ENCODE measurements around the gene TLL1.
A peak's percentile ranks its signal among the peaks of the same experiment; 100 is the strongest.

TLL1 gene

DNA sequence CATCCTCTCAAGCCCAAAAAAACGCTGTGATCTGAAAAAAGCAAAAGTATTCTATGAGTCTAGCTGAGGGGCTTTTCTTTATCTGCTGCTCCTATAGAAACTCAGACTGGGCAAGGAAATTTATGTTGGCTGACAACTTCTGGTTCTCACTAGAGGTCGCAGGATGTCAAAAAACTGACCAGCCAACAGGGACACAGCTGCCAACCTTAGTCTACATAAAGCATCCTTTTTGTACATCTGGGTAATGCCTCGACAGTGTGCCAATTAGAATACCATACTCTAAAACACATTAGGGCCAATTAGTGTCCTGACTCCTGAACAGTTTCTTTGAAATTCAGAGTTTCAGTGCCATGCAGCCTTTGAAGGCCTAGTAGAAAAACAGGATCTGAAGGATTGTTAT, 8.8 kb upstream of the TLL1 start:
- in situ Hi-C loops (cut with MboI; ENCODE audit: low pct_unique_long_range_greater_than_20kb, low sequenced_read_pairs, unreplicated experiment), result no loop called here
- no peak for DNase-seq (ENCODE audit: low spot score)
- TF ChIP-seq, protein P1, sequence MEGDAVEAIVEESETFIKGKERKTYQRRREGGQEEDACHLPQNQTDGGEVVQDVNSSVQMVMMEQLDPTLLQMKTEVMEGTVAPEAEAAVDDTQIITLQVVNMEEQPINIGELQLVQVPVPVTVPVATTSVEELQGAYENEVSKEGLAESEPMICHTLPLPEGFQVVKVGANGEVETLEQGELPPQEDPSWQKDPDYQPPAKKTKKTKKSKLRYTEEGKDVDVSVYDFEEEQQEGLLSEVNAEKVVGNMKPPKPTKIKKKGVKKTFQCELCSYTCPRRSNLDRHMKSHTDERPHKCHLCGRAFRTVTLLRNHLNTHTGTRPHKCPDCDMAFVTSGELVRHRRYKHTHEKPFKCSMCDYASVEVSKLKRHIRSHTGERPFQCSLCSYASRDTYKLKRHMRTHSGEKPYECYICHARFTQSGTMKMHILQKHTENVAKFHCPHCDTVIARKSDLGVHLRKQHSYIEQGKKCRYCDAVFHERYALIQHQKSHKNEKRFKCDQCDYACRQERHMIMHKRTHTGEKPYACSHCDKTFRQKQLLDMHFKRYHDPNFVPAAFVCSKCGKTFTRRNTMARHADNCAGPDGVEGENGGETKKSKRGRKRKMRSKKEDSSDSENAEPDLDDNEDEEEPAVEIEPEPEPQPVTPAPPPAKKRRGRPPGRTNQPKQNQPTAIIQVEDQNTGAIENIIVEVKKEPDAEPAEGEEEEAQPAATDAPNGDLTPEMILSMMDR (IDR thresholded peaks at IDR 0.05; ENCODE audit: extremely low read depth, insufficient read depth, missing control alignments), result no peak

DNA sequence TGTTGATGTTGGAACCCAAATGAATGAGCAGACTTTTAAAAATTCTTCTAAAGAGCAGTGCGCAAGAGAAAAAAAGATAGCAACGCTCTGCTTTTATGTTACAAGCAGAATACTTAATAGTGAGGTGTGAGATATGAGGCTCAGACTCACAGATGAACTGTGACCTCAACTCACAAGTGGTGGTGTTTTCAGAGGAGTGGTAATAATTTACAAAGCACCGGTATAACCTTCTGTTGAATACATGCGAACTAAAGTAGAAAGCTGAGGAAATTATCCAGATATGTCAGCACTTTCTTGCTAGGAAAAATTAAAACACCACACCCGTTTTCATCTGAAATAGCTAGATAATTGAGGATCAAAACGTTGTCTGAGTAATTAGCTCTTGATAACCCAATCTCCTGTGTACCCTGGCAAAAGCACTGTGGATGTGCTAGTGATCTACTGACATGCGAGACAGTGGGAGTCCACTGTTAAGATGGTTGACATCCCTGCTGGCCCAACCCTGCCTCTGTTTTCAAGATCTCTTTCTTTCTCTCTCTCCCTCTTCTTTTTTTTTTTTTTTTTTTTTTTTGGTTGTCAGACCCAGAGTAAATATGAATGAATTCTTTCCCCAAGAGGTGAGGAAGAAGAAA, 6.9 kb upstream of the TLL1 start:
- TF ChIP-seq, protein P1 (IDR thresholded peaks at IDR 0.05; ENCODE audit: extremely low read depth, insufficient read depth, missing control alignments), result no peak
- in situ Hi-C loops (cut with MboI; ENCODE audit: low pct_unique_long_range_greater_than_20kb, low sequenced_read_pairs, unreplicated experiment), result no loop called here

DNA sequence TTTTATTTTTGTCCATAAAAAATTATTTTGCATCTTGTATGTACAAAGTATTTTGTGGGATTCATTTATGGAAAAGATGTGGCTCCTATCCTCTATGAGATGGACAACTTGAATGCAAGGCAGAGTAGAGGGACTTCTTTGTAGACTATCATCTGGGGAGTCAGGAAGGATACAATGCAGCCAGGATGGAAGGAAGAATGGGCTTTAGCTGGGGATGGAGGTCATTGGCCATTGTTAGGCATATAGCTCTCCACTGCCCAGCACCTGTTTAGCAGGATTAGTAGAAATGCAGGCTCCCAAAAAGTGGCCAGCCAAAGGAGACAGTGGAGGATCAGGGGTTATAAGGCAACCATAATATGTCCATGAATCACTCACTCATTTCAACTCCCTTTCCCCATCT, 5.1 kb upstream of the TLL1 start:
- in situ Hi-C loops (cut with MboI; ENCODE audit: low pct_unique_long_range_greater_than_20kb, low sequenced_read_pairs, unreplicated experiment), result no loop called here

More for the DNA sequence above, 6.9 kb upstream of the TLL1 start:
- no peak for DNase-seq (ENCODE audit: low spot score)

DNA sequence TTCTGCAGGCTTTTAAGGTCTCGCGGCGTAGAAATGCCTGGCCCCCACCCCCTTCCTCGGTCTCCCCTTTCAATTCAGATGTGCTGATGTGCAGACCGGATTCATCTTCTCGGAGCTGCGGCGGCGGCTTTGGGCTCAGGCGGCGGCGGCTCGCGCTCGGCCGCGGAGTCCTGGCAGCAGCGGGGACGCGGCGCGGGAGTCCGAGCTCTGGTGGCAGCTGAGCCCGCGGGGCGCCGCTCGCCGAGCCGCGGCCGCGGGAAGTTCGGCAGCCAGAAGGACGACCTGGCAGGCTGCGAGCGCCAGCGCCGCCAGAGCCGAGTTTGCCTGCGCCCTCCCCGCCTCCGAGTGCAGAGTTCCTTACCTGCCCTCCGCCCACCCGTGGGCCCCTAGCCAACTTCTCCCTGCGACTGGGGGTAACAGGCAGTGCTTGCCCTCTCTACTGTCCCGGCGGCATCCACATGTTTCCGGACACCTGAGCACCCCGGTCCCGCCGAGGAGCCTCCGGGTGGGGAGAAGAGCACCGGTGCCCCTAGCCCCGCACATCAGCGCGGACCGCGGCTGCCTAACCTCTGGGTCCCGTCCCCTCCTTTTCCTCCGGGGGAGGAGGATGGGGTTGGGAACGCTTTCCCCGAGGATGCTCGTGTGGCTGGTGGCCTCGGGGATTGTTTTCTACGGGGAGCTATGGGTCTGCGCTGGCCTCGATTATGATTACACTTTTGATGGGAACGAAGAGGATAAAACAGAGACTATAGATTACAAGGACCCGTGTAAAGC, 448 bp downstream of the TLL1 start:
- DNase-seq (ENCODE audit: low spot score), result peak; percentile 36
- TF ChIP-seq, protein P1 (IDR thresholded peaks at IDR 0.05; ENCODE audit: extremely low read depth, insufficient read depth, missing control alignments), result no peak
- in situ Hi-C loops (cut with MboI; ENCODE audit: low pct_unique_long_range_greater_than_20kb, low sequenced_read_pairs, unreplicated experiment), result no loop called here

More for the DNA sequence above, 5.1 kb upstream of the TLL1 start:
- DNase-seq (ENCODE audit: low spot score), result no peak
- TF ChIP-seq, protein P1 (IDR thresholded peaks at IDR 0.05; ENCODE audit: extremely low read depth, insufficient read depth, missing control alignments), result no peak

DNA sequence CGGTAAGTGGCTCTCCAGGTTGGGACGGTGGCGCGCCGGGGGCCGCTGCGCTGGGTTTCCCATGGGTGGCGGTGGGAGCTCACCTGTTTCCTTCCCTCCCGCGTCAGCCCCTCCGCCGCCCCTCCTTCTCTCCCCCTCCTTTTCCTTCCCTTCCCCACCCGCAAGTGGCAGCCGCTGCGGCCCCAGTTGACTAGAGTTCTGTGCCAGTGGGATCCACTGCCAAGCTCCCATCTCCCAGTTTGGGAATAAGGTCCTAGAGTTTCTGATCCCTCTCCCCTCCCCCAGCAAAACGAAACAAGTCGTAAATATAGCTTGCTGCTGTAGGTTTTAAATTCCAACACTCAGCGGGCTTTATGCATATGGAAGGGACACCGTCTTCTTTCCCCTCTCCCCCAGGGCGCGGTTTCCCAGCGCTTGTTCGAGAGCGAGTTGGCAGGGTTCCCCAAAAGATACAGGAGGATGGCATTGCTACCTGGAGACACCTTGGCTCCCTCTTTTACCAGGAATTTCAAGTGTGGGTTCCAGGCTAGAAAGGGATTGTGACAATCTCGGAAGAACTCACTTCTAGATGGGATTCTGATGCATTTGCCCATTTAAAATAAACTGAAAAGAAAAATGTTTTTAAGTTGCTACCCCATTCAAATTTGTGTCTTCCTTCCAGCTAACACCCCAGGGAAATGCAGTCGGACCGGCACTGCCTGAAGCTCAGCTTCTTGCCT, 1.2 kb downstream of the TLL1 start:
- TF ChIP-seq, protein P1 (IDR thresholded peaks at IDR 0.05; ENCODE audit: extremely low read depth, insufficient read depth, missing control alignments), result no peak
- in situ Hi-C loops (cut with MboI; ENCODE audit: low pct_unique_long_range_greater_than_20kb, low sequenced_read_pairs, unreplicated experiment), result no loop called here
- peak; percentile 22 for DNase-seq (ENCODE audit: low spot score)

DNA sequence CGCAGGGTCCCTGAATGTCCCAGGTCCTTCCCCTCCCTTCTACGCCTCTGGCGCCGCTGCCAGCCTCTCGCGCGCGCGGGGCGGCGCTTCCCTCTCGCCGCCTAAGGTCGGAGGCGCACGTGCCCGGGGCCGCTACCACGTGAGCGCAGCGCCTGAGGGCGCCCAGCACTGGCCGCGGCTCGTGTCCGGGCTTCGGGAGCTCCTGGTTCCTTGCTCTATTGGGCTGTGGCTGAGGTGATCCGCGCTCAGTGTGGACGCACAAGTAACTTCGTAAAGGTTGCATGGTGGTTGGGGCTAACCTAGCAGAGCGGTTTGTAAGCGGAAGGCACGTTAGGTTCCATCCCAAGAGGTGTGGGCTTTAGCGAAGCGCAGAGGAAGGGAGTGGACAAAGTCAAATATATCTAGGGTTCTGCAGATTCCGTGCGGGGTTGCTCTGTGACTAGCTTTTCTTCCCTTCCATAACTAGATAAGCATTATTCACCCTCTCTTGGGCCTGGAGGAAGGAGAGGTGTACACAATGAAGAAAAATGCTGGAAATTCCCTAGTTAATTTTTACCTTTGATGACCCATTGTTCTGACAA, 1.8 kb downstream of the TLL1 start:
- TF ChIP-seq, protein P1 (IDR thresholded peaks at IDR 0.05; ENCODE audit: extremely low read depth, insufficient read depth, missing control alignments), result no peak
- DNase-seq (ENCODE audit: low spot score), result peak; percentile 17
- in situ Hi-C loops (cut with MboI; ENCODE audit: low pct_unique_long_range_greater_than_20kb, low sequenced_read_pairs, unreplicated experiment), result no loop called here
